ENCODE measurements around the gene TMEM132A.

The TMEM132A gene

GRCh38 chr11:60985501-60985900, 61.2 kb downstream of the TMEM132A start:
- DNase-seq, result no peak

GRCh38 chr11:60985991-60986915, 62.0 kb downstream of the TMEM132A start:
- peak in 1 of 51 donors; percentile 41 for DNase-seq

Data from hypothalamus (tissue), 51 donors.